Sigmoid colon (tissue), 4 donors: ENCODE results near the gene DAGLA.
A peak's percentile ranks its signal among the peaks of the same experiment; 100 is the strongest.

Source experiments
- EP300 ChIP-seq, 4 donors: sonication (generic); formaldehyde crosslinking; IDR thresholded peaks; one replicate each; pipeline ENCODE4 v1.6.1; 2017; ENCODE audit warnings: antibody characterized with exemption in 4 of 4
- POLR2A ChIP-seq, 2 donors: fragments of 450-650 bp; IDR thresholded peaks; one replicate each; pipeline ENCODE4 v1.6.1; 2016; ENCODE audit warnings: antibody characterized with exemption in 2 of 2, mild to moderate bottlenecking in 2 of 2, moderate library complexity in 2 of 2
- TF ChIP-seq, protein P1 (sequence below), 4 experiments: fragments of 450-650 bp in 3 of 4; fragments of 200-600 bp in 1 of 4; IDR thresholded peaks; one replicate each; pipeline ENCODE4 v1.5.1; 2016 to 2019; ENCODE audit warnings: antibody characterized with exemption in 4 of 4, mild to moderate bottlenecking in 3 of 4, moderate library complexity in 2 of 4

DNA sequence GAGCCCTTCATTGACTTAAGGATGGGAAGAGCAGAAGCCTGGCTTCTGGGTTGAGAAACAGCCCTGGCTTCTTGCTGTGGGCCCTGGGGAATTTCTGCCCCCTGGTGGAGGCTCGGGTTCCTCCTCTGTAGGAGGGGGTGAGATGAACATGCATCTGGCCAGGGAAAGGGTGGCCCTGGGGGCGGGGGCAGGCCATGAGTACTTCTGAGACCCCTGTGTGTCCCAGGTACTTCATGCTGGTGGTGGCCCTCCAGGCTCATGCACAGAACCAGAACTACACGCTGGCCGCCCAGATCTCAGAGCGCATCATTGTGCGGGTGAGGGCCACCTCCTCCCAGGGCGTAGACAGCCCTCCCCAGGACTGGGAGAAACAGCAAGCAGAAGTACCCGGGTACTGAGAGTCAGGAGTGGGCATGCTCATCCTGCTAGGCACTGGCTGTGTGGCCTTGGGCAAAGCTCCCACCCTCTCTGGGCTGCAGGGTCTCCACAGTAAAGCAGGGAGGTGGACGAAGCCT lies 96.4 kb downstream of the DAGLA start:
- TF ChIP-seq, protein P1, sequence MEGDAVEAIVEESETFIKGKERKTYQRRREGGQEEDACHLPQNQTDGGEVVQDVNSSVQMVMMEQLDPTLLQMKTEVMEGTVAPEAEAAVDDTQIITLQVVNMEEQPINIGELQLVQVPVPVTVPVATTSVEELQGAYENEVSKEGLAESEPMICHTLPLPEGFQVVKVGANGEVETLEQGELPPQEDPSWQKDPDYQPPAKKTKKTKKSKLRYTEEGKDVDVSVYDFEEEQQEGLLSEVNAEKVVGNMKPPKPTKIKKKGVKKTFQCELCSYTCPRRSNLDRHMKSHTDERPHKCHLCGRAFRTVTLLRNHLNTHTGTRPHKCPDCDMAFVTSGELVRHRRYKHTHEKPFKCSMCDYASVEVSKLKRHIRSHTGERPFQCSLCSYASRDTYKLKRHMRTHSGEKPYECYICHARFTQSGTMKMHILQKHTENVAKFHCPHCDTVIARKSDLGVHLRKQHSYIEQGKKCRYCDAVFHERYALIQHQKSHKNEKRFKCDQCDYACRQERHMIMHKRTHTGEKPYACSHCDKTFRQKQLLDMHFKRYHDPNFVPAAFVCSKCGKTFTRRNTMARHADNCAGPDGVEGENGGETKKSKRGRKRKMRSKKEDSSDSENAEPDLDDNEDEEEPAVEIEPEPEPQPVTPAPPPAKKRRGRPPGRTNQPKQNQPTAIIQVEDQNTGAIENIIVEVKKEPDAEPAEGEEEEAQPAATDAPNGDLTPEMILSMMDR (IDR thresholded peaks at IDR 0.05) = peak in 3 of 4 experiments; percentile 24 to 45 (median 35)
- TF ChIP-seq POLR2A (IDR thresholded peaks at IDR 0.05) = no peak
- TF ChIP-seq EP300 (IDR thresholded peaks at IDR 0.05) = no peak
